HepG2 (cell line): ENCODE data around the gene RABGGTB. TPM values are rescaled to one million over a fixed set of nuclear protein-coding genes. Genes with fewer than 3 reads are reported as not detected.

Experiments used
- ATF1 ChIP-seq: IDR thresholded peaks from 2 replicates; pipeline ENCODE4 v1.6.1; 2016; ENCODE audit warnings: mild to moderate bottlenecking, control low read depth
- BRD4 ChIP-seq: sonication (generic); formaldehyde crosslinking; IDR thresholded peaks from 2 replicates; pipeline ENCODE4 v1.4.0; 2020; ENCODE audit warnings: missing genetic modification reagents
- CREB1 ChIP-seq, 2 experiments: fragments of 450-650 bp in 1 of 2; IDR thresholded peaks; 2 replicates each; pipeline ENCODE4 v1.6.1; 2016 to 2017; ENCODE audit warnings: control low read depth in 1 of 2, mild to moderate bottlenecking in 1 of 2, missing compliant biosample characterization in 1 of 2, missing genetic modification characterization in 1 of 2
- CREB3 ChIP-seq: sonication (generic); formaldehyde crosslinking; IDR thresholded peaks from 2 replicates; pipeline ENCODE4 v1.5.0; 2020; ENCODE audit warnings: missing genetic modification reagents
- EHMT2 ChIP-seq: fragments of 200-600 bp; sonication (generic); IDR thresholded peaks from 2 replicates; pipeline ENCODE4 v1.7.0; 2017; ENCODE audit warnings: antibody characterized with exemption, low read depth, low read length, borderline replicate concordance
- HNF1A ChIP-seq, 2 experiments: sonication (generic) in 1 of 2; formaldehyde crosslinking in 1 of 2; IDR thresholded peaks; 2 replicates each; pipeline versions ENCODE4 v1.4.0 to v1.6.1; 2016 to 2020; ENCODE audit warnings: borderline replicate concordance in 1 of 2, low read depth in 1 of 2, mild to moderate bottlenecking in 1 of 2, missing genetic modification reagents in 1 of 2
- PREB ChIP-seq: sonication (generic); formaldehyde crosslinking; IDR thresholded peaks from 2 replicates; pipeline ENCODE4 v1.4.0; 2020; ENCODE audit warnings: missing genetic modification reagents
- SP4 ChIP-seq: sonication (generic); formaldehyde crosslinking; IDR thresholded peaks from 2 replicates; pipeline ENCODE4 v1.8.1; 2023; ENCODE audit warnings: mild to moderate bottlenecking, missing genetic modification reagents
- ZMAT5 ChIP-seq: sonication (generic); formaldehyde crosslinking; IDR thresholded peaks from 2 replicates; pipeline ENCODE4 v1.5.0; 2020; ENCODE audit warnings: mild to moderate bottlenecking, low read depth, missing genetic modification reagents, borderline replicate concordance
- ZNF784 ChIP-seq: sonication (generic); formaldehyde crosslinking; IDR thresholded peaks from 2 replicates; pipeline ENCODE4 v1.5.1; 2020; ENCODE audit warnings: missing genetic modification reagents, mild to moderate bottlenecking, borderline replicate concordance
- ZSCAN22 ChIP-seq: sonication (generic); formaldehyde crosslinking; IDR thresholded peaks from 2 replicates; pipeline ENCODE4 v1.4.0; 2020; ENCODE audit warnings: mild to moderate bottlenecking, missing genetic modification reagents
- polyA plus RNA-seq, 8 experiments: library from polyadenylated mRNA; depleted of rRNA in 3 of 8; stranded (reverse) in 7 of 8; unstranded in 1 of 8; fragments of >200 nt; fragmentation: Illumina TruSeq in 4 of 8; extraction: Trizol in 4 of 8; gene quantifications; 2 replicates each; pipeline versions ENCODE4 v1.2.1 to v1.2.3, GENCODE V29; 2011 to 2016; ENCODE audit warnings: low read depth in 4 of 8, missing spikeins in 1 of 8, mixed read lengths in 1 of 8; ENCODE audit not compliant: insufficient read depth in 1 of 8
- total RNA-seq, 5 experiments: library from RNA; depleted of rRNA; stranded (reverse); fragments of >200 nt; fragmentation: Illumina TruSeq; extraction: Trizol; gene quantifications; 2 replicates each; pipeline ENCODE4 v1.2.3, GENCODE V29; 2016; ENCODE audit warnings: low read depth in 1 of 5
- TF ChIP-seq, protein P1 (sequence below): IDR thresholded peaks from 2 replicates; pipeline ENCODE4 v1.4.0; 2020; ENCODE audit warnings: mild to moderate bottlenecking, missing genetic modification reagents
- TF ChIP-seq, protein P2 (sequence below), 2 experiments: fragments of 450-650 bp in 1 of 2; sonication (generic) in 1 of 2; formaldehyde crosslinking; IDR thresholded peaks; 2 replicates each; pipeline versions ENCODE4 v1.5.0 to v1.8.0; 2020 to 2022; ENCODE audit warnings: mild to moderate bottlenecking in 1 of 2, missing genetic modification reagents in 1 of 2

RABGGTB gene
- total and polyA plus RNA-seq, 2 of the 13 experiments (the other 11 are each of a cell fraction or from before 2014, with no cell fraction given), result 185 to 290 TPM

GRCh38 chr1:75785983-75786853 is at the start of gene RABGGTB (continued):
- TF ChIP-seq HNF1A (IDR thresholded peaks at IDR 0.05; ENCODE audit: low read depth) (no peak), HNF1A (CRISPR knock-in tag; IDR thresholded peaks at IDR 0.05; ENCODE audit: borderline replicate concordance) (no peak; the same call in 1 of the 2 replicates), PREB (CRISPR knock-in tag) (no peak), CREB3 (CRISPR knock-in tag) (0 out of 2 replicates have a peak, but pooled peaks have one; percentile 43), SP4 (CRISPR knock-in tag) (no peak), ATF1 (CRISPR knock-in tag) (peak; percentile 44; the same call in 1 of the 2 replicates), ZSCAN22 (no peak), ZNF784 (CRISPR knock-in tag) (peak; percentile 70; the same call in 1 of the 2 replicates), EHMT2 (peak; percentile 95; the same call in 1 of the 2 replicates), CREB1 (IDR thresholded peaks at IDR 0.05) (no peak), CREB1 (CRISPR knock-in tag; IDR thresholded peaks at IDR 0.05) (peak; percentile 76), BRD4 (CRISPR knock-in tag) (peak; percentile 94), ZMAT5 (no peak)
- TF ChIP-seq, protein P1, sequence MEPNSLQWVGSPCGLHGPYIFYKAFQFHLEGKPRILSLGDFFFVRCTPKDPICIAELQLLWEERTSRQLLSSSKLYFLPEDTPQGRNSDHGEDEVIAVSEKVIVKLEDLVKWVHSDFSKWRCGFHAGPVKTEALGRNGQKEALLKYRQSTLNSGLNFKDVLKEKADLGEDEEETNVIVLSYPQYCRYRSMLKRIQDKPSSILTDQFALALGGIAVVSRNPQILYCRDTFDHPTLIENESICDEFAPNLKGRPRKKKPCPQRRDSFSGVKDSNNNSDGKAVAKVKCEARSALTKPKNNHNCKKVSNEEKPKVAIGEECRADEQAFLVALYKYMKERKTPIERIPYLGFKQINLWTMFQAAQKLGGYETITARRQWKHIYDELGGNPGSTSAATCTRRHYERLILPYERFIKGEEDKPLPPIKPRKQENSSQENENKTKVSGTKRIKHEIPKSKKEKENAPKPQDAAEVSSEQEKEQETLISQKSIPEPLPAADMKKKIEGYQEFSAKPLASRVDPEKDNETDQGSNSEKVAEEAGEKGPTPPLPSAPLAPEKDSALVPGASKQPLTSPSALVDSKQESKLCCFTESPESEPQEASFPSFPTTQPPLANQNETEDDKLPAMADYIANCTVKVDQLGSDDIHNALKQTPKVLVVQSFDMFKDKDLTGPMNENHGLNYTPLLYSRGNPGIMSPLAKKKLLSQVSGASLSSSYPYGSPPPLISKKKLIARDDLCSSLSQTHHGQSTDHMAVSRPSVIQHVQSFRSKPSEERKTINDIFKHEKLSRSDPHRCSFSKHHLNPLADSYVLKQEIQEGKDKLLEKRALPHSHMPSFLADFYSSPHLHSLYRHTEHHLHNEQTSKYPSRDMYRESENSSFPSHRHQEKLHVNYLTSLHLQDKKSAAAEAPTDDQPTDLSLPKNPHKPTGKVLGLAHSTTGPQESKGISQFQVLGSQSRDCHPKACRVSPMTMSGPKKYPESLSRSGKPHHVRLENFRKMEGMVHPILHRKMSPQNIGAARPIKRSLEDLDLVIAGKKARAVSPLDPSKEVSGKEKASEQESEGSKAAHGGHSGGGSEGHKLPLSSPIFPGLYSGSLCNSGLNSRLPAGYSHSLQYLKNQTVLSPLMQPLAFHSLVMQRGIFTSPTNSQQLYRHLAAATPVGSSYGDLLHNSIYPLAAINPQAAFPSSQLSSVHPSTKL (CRISPR knock-in tag), result 0 out of 2 replicates have a peak, but pooled peaks have one; percentile 10
- TF ChIP-seq, protein P2, sequence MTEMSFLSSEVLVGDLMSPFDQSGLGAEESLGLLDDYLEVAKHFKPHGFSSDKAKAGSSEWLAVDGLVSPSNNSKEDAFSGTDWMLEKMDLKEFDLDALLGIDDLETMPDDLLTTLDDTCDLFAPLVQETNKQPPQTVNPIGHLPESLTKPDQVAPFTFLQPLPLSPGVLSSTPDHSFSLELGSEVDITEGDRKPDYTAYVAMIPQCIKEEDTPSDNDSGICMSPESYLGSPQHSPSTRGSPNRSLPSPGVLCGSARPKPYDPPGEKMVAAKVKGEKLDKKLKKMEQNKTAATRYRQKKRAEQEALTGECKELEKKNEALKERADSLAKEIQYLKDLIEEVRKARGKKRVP (CRISPR knock-in tag; IDR thresholded peaks at IDR 0.05), result no peak
